HPDE6-E6E7 (cell line): ENCODE results near the gene STK32A.
"Not testable (repeated sequence)": the region's sequence is repeated elsewhere in the genome, so short reads cannot be mapped to it uniquely, and the experiment has no call there.

Experiments
- DNase-seq: peaks from one replicate; pipeline ENCODE4 v3.0.0; 2011; ENCODE audit warnings: missing footprints; ENCODE audit errors: extremely low spot score

Gene STK32A

GRCh38 chr5:147234825-147235635, at the start of gene STK32A:
Gene STK32A, plus strand, starts transcription at chr5:147235026. Its CDS starts 4,609 bp downstream, at chr5:147239635.
- DNase-seq, result no peak

DNA sequence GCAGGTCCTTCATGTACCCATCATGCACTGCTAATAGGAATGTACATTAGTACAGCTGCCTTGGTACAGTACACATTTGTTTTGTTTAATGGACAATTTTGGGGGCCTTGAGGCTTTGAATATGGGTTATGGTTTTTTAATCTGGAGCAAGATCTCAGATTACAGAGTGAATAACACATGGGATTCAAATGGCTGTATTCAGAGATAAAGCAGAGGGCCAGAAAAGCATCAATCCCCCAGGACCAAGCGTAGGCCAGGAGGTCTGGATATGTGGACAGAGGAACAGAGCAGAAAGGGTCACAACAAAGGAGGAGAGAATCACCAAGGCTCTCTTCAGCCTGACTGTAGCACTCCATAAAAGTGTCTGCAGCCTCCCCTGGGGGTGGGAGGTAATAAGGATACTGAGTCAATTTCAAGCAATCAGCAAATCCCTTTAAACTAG, 47.7 kb upstream of the STK32A start:
- no peak for DNase-seq

DNA sequence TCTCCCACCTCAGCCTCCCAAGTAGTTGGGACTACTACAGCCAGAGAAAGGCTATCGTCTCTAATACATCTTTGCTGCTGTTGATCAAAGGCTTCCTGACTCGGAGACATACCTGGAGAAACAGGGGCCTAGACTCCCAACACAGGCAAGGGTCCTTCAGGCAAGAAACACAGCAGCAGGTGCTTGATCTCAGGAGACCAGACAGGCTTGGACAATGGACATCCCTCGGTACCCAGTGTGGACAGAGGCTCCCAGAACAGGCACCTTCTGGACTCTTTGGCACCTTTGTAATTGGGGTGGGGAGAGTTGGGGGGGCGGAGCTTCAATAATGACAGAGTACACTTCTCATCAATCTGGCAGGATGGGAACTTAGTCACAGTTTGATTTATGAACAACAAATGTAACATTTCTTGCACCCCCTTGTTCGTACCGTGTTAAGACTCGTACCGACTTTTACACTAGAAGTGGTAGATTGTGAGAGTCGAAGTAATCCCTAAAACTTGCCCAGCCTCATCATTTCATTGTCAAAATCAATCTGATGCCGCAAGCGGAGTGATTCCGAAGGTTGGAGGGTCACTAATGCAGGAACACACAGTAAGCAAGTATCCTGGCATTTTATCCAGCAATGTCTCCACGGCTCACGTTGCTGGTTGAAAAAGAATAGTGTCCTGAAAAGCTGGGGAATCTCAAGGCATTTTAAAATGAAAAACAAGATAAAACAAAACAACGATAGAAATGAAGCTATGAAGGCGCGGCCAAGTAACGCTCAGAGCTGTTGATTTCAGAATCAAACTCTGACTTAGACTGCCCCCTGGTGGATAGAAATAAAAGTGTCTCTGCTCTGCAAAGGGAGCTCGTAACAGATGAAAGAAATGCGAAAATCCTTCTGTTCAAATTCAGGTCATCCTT, 46.4 kb upstream of the STK32A start:
- peak; percentile 49 for DNase-seq

- no peak for DNase-seq
These were observed 45.8 kb upstream of the STK32A start for GRCh38 chr5:147189109-147189424.

GRCh38 chr5:147190331-147190730, 44.5 kb upstream of the STK32A start:
- no peak for DNase-seq

GRCh38 chr5:147193123-147193522, 41.7 kb upstream of the STK32A start:
- no peak for DNase-seq

- DNase-seq, result no peak
These were observed 34.8 kb upstream of the STK32A start for GRCh38 chr5:147200004-147200403.

GRCh38 chr5:147203213-147203612, 31.6 kb upstream of the STK32A start:
- DNase-seq, result no peak

- no peak for DNase-seq
These were observed 30.2 kb upstream of the STK32A start for GRCh38 chr5:147204576-147204975.

DNA sequence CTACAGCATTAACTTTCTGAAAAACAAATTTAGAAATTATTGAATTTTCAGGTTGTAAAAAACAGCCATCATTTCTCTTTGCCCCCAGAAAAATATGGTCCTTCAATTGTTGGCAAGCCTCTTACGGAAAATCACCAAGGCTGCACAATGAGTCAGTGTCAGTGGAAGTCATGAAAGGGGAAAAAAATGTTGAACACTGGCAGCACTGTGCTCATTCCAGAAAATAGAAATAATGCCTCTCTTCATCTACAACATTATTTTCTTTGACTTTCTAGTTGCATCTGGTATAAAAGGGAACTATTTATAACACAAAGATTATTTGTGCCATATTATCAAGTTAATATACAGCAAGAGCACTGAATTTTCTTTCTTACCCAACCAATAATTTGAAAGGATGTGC, 26.7 kb upstream of the STK32A start:
- DNase-seq, result no peak

- DNase-seq, result no peak
These were observed 18.2 kb upstream of the STK32A start for GRCh38 chr5:147216552-147217154.

GRCh38 chr5:147223343-147223742, 11.5 kb upstream of the STK32A start:
- no peak for DNase-seq

GRCh38 chr5:147223948-147224791, 10.7 kb upstream of the STK32A start:
- peak; percentile 46 for DNase-seq

DNA sequence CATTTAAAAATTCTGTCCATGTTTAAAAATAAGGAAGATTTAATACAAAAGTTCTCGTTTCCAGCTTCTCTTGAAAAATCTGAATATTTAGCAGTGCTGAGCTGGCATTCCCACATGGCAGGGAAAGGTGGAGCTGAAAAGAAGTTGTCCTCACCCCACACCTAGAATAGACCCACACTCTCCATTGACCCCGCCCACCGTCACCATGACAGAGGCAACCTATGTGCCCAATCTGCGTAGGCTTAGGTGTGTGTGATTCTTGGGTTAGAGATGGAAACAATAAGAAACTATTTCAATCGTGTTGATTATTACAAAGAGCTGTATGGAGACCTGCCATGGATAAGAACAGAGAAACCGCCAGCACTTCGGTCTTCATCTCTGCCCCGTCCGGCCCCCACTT, 8.9 kb upstream of the STK32A start:
- no peak for DNase-seq

DNA sequence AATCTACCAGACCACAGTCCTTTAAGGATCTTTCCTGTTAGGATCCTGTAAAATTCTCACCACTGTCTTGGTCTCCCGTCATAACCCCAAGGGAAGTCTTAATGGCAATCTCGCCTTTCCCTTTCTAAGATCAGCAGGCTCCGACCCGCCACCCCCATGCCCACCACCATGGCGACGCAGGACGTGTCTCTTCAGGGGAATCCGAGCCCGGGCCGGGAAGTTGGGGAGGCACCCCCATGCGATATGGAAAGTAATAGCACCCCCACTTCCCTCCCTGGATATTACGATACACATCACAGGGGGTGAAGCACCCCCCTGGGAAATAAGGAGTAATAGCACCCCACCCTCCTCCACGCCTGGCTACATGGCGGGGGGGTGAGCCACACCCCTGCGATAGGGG, 8.3 kb upstream of the STK32A start:
- DNase-seq, result no peak

GRCh38 chr5:147234239-147234824, 494 bp upstream of the STK32A start:
- no peak for DNase-seq

DNA sequence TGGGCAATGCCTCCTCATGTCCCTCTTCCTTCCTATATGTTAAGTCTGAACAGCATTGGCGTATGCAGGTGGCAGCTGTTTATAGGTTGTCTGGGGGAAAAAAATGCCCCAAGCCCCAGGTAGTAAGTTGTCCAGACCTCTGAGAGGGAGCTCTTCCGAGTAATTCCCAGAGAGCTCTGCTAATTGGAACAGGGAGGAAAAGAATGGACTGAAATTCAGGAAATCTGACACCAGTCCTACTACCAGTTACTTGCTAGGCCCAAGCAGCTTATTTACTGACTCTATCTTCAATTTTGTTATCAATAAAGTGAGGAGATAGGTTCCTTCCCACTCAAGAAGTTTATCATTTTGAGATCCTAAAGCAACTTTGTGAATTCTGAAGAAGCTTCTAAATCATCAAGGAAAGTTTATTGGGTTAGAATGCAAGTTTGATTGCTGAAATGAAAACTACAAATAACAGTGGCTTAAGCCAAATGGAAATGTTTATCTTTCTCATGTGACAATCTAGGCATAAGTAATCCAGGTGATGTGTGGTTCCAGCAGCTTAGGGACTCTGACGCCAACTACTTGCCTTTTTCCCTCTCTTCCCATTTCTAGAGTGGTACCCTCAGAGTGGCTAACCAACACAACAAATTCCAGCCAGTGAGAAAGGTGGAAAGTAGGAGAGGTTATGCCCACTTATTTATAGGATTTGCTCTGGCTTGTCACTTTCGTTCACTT, 5.6 kb downstream of the STK32A start:
- no peak for DNase-seq

- not testable (repeated sequence) for DNase-seq
These were observed 8.4 kb downstream of the STK32A start for GRCh38 chr5:147243238-147243637.

DNA sequence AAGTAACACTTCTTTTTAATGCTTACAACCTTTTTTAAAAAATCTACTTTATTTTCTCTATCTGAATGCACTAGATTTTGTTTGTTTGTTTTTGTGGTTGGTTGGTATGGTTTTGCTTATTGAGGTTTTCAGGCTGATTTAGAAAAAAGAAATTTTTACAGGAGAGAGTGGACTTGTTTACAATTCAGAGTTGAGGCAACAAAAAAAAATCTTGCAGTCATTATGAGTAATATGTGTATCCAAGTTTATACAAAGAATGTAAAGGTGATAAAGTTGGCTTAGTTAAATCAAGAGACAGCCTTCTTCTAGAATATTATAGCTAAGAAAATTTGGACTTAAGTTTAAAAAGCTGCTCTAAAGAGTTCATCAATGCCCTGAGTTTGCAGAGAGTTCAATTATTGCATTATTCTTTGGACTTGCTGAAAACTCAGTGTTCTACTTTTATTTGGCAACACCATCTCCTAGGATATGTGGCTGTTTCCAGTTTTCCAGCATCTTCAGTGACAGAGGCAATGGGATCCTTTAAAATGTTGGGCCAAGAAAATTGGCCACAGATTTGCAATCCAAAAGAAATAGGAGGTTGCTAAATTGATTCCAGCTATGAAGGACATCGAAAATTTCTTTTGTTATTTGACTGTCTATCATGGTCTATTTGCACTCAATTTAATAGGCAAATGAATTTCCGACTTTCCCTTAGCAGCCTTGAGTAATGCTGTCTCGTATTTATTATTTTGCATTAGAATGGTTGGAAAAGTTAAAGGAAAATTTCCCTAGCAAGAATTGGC, 10.7 kb downstream of the STK32A start:
- DNase-seq, result no peak

- DNase-seq, result no peak
These were observed 13.7 kb downstream of the STK32A start for GRCh38 chr5:147248561-147248960.
